Measurements from ENCODE around the gene SNX24. TPM values are rescaled to one million over a fixed set of nuclear protein-coding genes. Genes with fewer than 3 reads are reported as not detected.

SNX24 gene
- total and polyA plus RNA-seq, 9 of the 15 experiments (the other 6 are each of a cell fraction or from before 2014, with no cell fraction given), result 5.3 to 10.1 (median 7.9) TPM

- no peak for TF ChIP-seq ATF6 (CRISPR knock-in tag; IDR thresholded peaks at IDR 0.05)
- TF ChIP-seq ATF3 (IDR thresholded peaks at IDR 0.05), result peak; percentile 58
- no peak for TF ChIP-seq ATF3 (CRISPR knock-in tag; conservative IDR thresholded peaks at IDR 0.05)
- TF ChIP-seq NCOA2 (IDR thresholded peaks at IDR 0.05; ENCODE audit: partially characterized antibody in 2 of 2), result no peak
- no peak for TF ChIP-seq SRSF9 (IDR thresholded peaks at IDR 0.05; ENCODE audit: borderline replicate concordance, low read depth, low read length)
Measured at GRCh38 chr5:122815218-122815767, 30.1 kb upstream of the SNX24 start (continued).

GRCh38 chr5:122816756-122817155 lies 28.7 kb upstream of the SNX24 start:
- no peak overlapping the region for H2AFZ ChIP-seq (ENCODE audit: low read depth, low read length)
- H3K79me2 ChIP-seq (ENCODE audit: control insufficient read depth, insufficient read depth, low read length), result no peaks in the 10 kb centered on the region
- H3K4me3 ChIP-seq, result no peak overlapping the region
- BruUV-seq (replicated peaks), result no TSS peak
- H3K36me3 ChIP-seq (ENCODE audit: control insufficient read depth, insufficient read depth, low read length), result peaks cover 21% of the 10 kb centered on the region; the same call in 2 of the 3 replicates
- WGBS (ENCODE audit: insufficient coverage, low coverage, missing lambda C conversion rate), result 92% methylated on average over 5 of the region's 5 CpGs
- H3K27me3 ChIP-seq (ENCODE audit: control insufficient read depth in 2 of 2, insufficient read depth in 2 of 2, low read length in 2 of 2), result no peaks in the 10 kb centered on the region
- no peak overlapping the region for H3K9ac ChIP-seq (ENCODE audit: insufficient read depth in 1 of 2, low read depth in 2 of 2, low read length in 2 of 2)
- ChIA-PET POLR2A (interaction anchor here (0.6 kb wide), 1 partner anchor 32 kb away, joined by 3 read pairs; no protein-coding TSS in a partner anchor), CTCF (ENCODE audit: low intra/inter-chr PET ratio) (no interaction called here)
- H4K20me1 ChIP-seq (replicated peaks; ENCODE audit: control insufficient read depth, insufficient read depth, low read length), result no peaks in the 10 kb centered on the region
- H3K4me1 ChIP-seq (replicated peaks in 1 of 2; ENCODE audit: control insufficient read depth in 2 of 2, insufficient read depth in 2 of 2, low read length in 2 of 2), result no peaks in the 10 kb centered on the region
- H3K4me2 ChIP-seq (ENCODE audit: insufficient read depth, low read length), result no peak overlapping the region
- H3K9me3 ChIP-seq (replicated peaks; ENCODE audit: control insufficient read depth, insufficient read depth, low read depth, low read length), result no peaks in the 10 kb centered on the region
- H3K9me1 ChIP-seq (ENCODE audit: control insufficient read depth, insufficient read depth, low read length), result no peaks in the 10 kb centered on the region
- no peak for DNase-seq (ENCODE audit: extremely low read depth in 1 of 4, low spot score in 3 of 4)
- intact Hi-C loops (cut with micrococcal nuclease) (no loop called here), in situ Hi-C loops (cut with MboI) (no loop called here)
- no peak for ATAC-seq
- no peak overlapping the region for H3K27ac ChIP-seq (ENCODE audit: extremely low read depth, low read depth, low read length)
- no peak for FAIRE-seq
- TF ChIP-seq CXXC5 (CRISPR knock-in tag; IDR thresholded peaks at IDR 0.05) (no peak), ARID2 (IDR thresholded peaks at IDR 0.05) (no peak), MLLT1 (IDR thresholded peaks at IDR 0.05) (no peak), E2F8 (IDR thresholded peaks at IDR 0.05; ENCODE audit: low read depth, partially characterized antibody) (no peak), TCF7L2 (IDR thresholded peaks at IDR 0.05; ENCODE audit: low read depth, low read length) (no peak), NCOA2 (IDR thresholded peaks at IDR 0.05; ENCODE audit: partially characterized antibody in 2 of 2) (no peak), MEIS2 (IDR thresholded peaks at IDR 0.05; ENCODE audit: partially characterized antibody) (no peak)
